Measurements from ENCODE around the gene FIBCD1.

The FIBCD1 gene

DNA sequence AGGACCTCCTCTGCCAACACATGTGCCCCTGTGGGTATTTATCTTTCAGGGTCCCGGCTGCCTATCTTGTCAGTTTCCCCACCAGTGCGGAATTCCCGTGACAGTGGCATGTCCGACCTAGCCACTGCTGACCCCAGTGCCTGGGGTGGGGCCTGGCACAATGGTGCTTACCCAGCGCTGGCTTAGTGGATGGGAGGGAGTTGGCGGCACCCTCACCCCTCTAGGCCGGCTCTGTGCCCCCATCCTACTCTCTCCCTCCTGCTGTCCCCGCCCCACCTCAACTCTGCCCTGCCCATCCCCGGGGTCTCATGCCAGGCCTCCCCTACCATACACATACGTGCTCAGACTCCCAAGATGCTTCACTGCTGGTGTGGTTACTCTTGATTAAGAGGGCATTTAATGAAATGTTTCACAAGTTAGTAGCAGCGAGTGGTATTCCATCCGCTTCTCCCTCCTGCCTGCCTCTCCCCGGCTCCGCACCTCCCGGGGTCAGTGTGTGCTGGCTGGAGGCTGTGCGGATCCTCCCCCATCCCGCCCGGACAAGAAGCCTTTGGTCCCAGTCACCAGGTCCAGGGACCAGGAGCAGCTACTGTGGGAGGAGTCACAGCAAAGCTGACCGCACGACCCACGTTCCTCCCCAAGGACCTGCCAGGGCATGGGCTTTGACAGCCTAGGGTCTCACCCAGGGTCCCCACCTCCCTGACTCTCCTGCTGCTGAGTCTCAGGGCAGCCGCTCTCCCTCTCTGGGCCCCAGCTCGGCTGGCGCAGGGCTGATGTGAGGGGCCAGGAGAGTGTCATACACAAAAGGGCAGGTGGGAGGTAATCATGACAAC, 32.9 kb downstream of the FIBCD1 start:
- no peak for DNase-seq

DNA sequence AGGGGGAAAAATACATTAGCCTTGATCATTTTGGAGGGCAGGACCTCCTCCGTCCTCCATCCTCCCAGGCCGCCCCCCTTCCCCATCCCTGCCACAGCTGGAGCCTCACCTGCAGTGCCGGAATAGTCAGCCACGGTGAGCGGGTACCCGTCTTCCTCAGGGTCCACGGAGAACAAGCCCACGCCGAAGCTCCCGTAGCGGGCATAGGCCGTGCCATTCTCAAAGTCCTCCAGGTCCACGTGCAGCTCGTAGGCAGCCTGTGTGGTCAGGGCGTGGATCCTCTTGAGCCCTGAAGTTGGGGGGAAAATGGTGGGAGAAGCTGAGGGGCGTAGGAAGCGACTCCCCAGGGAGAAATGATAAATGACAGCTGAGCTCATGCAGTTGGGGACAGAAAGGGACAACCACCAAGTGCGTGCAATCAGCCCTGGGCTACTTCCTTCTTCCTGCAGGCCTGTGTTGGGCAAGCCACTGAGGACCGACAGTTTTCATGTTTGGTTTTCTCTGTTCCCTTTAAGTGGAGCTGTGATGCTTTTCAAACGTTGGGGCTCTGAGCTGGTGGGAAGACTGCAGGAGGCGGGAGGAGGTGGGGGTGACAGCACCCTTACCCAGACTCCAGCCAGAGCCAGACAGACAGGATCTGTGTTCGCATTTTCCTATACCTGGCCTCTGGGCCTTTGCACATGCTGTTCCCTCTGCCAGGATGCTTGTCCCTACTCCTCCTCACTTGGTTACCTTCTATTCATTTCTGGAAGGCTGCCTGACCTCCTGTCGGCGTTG, 33.7 kb downstream of the FIBCD1 start:
- peak; percentile 51 to 65 for DNase-seq

DNA sequence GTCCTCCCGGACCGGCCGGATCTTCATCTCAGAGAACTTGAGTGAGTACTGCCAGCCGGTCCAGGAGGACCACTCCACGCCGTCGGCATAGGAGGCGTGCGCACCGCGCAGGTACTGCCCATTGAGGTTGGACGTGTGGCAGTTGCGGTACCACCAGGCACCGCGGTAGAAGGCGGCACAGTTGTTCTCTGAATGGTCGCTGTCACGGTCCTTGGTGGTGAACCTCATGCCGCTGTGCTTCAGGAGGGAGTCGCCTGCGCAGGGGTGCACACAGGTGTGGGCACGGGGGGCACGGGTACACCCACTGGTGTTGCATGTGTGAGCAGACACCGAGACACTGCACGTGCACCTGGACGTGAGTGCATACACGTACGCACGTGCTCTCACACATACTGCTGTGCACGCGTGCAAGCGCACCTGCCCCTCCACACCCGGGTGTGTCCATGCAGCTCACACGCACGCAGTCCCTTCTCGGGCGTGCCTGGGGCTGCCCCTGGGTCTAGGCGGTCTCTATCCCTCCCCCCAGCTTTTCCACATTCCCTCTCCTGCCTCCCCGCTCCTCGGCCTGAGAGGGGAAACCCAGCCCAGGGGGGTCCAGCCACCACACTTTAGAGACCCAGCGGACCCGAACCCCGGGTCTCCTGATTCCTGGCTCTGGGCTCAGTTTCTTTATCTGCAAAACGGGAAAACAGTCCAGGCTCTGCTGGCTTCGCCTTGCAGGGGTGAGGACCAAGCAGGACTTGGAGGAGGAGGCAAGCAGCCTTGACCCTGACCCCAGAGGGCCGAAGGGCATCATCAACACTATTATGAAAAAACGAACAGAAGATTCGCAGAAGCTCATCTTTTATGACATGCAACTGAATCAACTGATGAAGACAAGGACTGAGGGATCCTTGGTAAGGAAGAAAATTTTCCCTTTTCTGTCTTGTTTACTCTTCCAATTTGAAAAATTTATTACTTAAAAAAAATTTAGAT, 34.7 kb downstream of the FIBCD1 start:
- DNase-seq: no peak

DNA sequence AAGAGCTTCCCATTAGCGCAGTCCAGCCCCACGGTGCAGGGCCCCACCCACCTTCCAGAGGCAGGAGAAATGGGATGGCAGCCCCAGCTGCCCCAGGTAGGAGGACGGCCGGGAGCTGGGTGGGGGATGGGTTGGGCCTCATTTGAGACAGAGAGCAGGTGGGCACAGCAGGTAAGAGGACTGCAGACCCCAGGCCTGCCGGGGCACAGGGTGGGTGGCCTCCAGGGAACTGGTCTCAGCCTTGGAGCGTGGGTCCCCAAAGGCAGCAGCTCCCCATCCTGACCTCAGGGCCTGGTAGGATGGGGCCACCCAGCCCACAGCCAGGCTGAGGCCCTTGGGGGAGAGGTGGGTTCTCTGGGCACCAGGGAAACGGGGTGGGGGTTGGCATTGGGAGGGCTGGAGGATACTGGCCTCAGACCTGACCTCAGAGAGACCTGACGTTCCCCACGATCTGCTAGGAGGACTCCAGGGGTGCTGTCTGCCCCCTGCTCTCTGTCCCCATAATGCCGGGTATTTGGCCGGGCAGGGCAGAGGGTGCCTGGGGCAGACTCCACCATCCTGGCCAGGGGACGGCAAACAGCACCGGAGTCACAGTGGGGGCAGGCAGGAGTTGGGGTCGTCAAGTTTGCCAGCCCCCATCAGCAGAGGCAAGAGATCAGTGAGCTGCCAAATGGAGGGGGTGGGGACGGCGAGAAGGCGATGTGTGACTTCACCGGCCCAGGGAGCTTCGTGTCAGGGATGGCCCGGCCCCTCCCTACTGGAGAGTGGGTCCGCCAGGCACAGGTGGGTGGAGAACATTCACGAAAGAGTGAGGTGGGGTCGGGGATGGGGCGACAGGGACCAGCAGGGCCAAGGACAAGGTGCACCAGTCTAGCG, 35.6 kb downstream of the FIBCD1 start:
- DNase-seq: no peak

DNA sequence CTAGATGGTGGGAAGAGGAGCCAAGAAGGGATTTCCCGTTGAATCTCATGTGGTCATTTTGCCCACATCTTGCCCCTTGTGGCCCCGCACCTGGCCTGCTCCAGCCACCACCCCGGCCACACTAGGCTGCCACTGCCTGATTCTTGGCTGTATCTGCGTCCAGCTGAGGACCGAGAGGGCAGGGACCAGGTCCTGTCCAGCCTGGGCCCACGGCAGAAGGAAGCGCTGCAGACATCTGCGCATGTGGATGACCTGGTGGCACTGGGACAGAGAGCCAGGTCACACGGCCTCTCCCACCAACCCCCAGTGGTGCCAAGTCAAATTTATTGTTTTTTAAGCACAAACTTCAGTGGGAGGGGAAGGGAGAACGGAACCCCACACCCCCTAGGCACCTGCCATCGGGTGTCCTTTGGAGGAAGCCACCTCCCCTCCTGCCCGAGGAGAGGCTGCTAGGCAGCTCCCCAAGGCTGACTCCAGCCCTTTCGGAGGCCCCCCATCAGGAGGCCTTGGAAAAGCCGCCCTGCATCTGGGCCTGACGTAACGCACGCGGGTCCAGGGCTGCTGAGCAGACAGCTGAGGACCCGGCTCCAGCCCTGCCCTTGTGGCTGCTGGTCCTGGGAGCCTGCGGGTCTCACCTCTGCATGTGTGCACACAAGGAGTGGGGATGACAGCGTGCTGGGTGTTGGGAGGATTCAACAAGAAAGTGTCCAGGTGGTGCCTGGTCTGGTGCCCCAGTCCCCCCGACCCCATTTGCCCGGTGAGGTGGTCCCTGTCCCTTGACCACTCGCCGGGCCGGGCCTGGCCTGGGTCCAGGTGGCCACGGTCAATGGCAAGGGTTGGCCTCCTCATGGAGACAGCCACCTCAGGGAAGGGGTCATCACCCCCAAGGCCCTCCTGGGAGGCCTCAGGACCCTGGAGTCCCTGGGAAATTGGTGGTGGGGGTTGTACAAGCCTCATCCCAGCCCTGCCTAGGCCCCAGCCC, 36.6 kb downstream of the FIBCD1 start:
- no peak for DNase-seq

DNA sequence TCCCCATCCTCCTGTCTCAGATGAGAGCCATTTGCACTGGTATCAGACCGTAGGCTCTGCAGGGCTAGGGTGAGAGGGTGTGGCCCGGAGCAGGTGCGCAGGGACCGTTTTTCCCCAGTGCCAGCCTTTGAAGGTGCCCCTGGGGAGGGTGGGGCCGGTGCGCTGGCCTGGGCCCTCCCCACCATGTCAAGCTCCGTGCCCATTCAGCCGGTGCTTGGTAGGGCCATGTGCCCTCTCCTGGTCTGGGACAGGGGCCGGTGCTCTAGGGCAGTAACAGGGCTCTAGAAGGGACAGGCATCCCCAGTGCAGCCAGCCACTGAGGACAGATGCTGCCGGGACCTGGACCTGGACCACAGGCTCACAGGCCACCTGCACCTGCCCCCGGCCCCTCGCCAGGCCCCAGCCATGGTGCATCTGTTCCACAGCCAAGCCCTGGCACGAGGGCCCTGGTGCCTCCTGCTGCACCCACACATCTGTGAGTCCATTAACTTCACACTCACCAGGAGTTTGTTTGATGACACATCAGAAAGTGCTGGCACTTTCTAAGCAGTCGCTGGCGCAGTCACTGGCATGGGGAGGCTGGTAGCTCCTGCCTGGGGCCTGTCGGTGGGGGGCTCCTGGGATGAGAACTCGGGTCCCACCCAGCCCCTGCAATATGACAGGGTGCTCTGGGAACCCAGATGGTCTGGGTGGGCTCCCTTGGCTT, 37.4 kb downstream of the FIBCD1 start:
- no peak for DNase-seq

DNA sequence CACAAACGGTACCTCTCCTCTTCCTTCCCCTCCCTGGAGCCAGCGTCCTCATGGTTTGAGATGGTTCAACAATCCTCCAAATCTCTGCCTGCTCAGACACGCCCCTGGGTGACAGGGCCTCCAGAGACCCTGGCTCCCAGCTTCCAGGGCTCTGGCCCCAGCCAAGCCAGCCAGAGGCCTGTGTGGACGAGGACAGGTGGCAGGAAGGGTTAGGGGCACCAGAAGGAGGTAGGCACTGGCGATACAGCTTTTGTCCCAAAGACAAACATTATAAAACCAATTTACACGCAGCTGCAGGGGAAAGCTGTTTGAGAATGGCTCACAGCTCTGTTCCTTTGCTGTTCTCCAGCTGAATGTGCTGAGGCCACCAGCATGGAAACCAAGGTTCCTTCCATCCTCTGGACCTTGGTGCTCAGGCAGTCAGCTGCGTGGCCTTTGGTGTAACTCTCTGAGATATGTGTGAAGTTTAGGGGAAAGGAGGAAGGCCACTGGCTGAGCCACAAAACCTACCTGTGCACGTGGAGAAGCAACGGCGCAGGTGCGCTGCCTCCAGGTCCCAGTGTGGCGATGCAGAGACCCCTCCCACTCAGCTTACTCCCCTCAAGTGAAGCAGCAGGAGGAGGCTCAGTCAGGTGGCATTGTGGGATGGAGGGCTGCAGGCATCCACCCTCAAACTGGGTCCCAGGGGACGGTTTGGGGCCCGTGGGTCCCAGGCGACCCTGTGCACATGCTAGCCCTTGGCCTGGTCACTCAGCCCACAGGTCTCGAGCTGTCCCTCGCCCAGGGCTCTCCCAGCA, 38.1 kb downstream of the FIBCD1 start:
- DNase-seq: no peak

DNA sequence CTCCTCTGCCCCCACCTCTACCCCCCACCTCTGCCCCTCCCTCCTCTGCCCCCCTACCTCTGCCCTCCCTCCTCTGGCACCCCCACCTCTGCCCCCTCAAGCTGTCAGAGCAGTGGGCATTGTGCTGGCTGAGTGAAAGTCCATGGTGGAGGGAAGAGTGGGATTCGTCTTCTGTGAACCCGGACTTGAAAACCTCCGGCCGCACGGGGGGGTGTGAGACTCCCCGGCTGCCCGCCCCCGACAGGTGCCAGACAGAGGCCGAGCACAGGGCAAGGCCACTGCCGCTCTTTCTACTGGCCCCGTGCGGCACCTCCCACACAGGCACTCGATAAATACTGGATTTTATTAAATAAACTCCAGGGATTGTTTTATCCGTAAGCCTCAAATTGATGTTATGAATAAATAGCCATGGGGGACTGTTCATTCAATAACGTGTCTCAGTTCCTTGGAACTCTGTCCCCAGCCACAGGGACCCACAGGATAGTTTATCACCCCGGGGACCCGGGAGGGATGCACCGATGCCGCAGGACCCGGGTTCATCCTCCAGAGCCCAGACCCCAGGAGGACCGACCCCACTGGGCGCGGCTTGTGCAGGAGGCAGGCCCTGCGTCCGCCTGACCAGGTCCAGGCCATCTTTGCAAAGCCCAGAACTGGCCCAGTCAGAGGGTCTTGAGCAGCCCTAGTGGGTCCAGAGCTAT, 39.8 kb downstream of the FIBCD1 start:
- no peak for DNase-seq

DNA sequence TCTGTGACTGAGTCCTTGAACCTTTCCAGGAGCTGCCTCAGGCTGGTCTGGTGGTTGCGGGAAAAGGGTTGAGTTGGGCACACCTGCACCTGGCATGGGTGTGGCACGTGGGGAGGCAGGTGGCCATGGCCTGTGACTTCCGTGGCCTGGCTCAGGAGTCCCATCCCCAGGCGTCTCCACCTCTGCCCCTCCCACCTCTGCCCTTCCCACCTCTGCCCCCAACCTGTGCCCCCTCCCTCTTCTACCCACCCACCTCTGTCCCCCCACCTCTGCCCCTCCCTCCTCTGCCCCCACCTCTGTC, 40.5 kb downstream of the FIBCD1 start:
- no peak for DNase-seq

DNA sequence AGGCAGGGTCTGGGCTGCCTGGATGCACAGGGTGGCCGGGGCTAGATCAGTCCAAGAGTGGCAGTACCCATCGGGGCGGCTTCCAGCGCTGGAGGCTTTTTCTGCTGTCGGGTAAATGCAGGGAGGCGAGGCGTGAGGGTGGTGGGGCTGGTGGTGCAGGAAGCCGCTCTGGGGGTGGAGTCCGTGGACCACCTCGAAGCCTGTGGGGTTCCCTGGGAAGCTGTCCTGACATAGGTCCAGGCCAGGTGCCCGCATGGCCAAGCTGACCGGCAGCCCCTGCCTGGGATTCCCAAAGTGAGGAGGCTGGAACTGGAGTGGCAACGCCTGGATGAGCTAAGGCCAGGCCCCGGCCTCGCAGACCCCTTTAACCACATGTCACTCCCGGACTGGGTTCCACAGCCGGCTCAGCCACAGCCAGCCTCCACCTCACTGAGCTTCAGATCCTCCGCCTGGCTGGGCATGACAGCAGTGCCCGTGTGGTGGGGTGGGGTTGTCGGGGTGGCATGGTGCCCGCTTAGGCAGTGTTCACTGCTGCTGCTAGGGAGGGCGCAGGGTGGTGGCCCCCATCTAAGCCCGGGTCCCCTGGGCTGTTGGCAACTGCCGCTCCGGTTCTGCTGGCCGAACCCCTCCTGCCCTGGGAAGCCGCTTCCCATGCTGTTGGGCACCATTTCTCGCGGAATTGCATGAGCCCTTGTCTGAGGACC, 41.0 kb downstream of the FIBCD1 start:
- no peak for DNase-seq

DNA sequence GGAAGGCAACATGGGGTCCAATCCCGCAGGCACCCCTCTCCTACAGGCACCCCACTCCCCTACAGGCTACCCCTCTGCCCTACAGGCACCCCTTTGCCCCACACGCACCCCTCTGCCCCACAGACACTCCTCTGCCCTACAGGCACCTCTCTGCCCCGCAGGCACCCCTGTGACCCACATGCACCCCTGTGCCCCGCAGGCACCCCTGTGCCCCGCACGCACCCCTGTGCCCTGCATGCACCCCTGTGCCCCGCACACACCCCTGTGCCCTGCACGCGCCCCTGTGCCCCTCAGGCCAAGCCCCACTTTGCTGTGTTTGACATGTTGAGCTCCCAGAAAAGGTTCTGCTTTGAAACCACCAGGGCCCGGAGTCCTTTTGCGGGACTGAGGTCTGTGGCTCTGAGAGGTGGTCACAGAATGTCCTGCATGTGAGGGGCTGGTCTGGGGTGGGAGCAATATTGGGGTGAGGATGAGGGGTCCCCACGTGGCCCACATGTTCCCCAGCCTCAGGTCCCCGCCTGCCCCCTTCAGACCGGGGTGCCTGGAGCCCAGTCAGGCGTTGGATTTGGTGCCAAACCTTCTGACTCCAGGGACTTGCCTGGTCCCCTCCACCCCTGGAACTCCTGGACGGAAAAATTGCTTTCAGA, 41.8 kb downstream of the FIBCD1 start:
- no peak for DNase-seq

DNA sequence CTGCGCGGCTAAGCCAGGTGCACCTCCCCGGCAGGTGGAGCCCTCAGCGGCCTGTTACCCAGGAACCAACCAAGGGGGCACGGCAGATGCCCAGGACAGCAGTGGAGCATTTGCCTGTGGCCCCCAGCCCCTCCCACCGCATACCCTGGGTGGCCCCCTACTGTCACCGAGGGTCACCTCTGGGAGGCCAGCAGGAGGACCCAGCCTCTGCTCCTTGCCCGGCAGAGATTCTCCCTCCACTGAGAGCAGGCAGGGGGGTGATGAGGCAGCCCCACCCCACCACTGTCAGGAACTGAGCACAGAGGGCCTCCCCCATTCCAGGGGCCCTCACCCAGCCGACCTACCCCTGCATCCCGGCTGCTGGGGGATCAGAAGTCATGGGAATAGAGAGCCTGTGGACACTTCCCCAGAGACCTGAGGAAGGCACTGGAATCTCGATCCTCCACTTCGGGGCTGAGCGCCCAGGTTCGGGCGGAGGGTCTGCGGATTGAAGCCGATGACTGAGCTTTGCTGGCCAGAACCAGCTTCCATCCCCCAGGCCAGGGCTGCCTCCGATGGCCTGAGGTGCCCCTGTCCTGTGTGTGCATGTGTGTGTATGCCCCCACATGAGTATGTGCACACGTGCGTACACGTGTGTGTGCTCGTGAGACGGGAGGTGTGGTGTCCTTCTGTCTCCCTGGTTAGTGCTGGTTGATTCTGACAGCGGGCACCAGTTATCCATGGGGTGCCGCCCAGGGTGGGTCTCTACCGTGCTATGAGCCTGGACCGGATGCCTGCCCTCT, 42.6 kb downstream of the FIBCD1 start, which contains the start of gene QRFP:
Gene QRFP (minus strand): TSS at position 580 of the 782 bp plus-strand sequence. CDS start 2,974 bp downstream, outside the sequence.
- DNase-seq: no peak

DNA sequence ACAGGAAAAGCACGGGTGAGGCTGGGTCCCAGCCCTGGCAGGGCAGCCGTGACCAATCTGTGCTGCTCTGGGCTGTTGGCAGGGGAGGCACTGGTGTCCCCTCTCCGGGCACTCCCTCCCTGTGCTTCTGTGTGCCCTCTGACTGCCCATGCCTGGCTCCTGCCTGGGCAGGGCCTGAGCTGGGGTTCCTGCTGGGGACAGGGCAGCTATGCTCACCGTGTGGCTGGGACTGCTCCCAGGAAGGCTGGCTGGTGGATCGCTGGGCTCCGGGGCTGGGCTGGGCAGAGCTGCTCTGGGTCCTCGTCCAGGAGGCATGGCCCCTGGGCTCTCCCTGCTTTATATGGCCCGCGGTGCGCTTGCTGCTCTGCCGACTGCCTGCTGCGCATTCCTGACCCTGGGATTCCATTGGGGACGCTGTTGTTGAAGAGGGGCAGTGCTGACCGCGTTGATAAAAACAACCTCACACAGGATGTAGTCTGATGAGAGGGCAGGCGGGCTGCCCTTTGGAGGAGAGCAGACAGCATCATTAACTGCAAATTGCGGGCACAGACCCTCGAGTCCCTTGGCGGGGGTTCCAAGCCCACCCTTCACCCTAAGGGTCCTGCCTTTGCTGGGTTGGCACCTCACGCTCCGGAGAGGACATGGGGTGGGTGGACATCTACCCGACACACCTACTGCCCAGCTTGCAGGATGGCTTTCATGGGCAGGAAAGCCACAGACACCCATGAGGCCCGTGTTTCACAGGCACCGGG, 43.4 kb downstream of the FIBCD1 start:
- no peak for DNase-seq

DNA sequence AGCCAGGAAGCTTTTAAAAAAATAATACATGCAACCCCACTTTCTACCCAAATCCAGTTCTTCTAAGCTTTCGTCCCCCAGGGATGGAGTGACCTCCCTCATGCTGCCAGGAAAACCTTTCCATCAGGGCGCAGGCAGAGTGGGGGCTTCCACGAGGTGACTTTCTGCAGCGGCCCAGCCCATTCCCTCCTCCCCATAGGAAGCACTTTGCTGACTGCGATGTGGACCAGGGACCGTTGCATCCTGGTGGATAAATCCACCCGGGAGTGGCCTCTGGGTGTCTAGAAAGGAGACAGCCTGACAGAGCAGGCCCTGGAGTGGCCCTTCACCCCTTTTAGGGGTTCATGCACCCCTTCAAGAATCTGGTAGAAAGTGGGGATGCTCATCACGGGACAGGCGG, 44.0 kb downstream of the FIBCD1 start:
- no peak for DNase-seq

DNA sequence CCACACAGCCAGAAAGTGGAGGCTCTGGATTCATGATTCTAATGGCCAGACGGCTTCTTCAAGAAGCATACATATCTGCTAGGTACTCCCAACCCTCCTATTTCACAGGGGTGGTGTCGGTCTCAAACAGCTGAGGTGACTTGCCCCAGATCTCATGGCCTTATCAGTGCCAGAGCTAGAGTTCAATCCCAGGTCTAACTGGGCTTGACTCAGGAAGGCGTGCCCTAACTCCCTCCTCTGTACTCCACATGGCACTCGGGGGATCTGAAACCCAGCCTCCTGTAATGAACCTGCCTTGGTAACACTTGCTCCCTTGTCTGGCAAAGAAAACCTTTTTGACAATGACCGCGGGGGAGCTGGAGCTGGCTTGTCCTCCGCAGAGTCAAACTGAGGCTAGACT, 44.5 kb downstream of the FIBCD1 start:
- no peak for DNase-seq

Data from Kasumi-1 (cell line).